Type B pancreatic cell (in vitro differentiated cells): ENCODE data around the gene FHOD1. TPM values are rescaled to one million over a fixed set of nuclear protein-coding genes. Genes with fewer than 3 reads are reported as not detected.

ENCODE experiments used
- DNase-seq: peaks from one replicate; pipeline ENCODE4 v3.0.0; 2021; ENCODE audit warnings: mixed read lengths; ENCODE audit not compliant: unreplicated experiment; ENCODE audit errors: extremely low spot score
- H3K27ac Mint-ChIP-seq: 2 replicates; pipeline ENCODE4 v1.8.0; 2021; ENCODE audit warnings: mild to moderate bottlenecking, mixed read lengths
- H3K27me3 Mint-ChIP-seq: 2 replicates; pipeline ENCODE4 v1.8.0; 2021; ENCODE audit warnings: mixed read lengths
- H3K36me3 Mint-ChIP-seq: 2 replicates; pipeline ENCODE4 v1.8.0; 2021; ENCODE audit warnings: mixed read lengths
- H3K4me1 Mint-ChIP-seq: one replicate; pipeline ENCODE4 v1.8.0; 2021; ENCODE audit warnings: mixed read lengths; ENCODE audit not compliant: unreplicated experiment
- H3K4me3 Mint-ChIP-seq: 2 replicates; pipeline ENCODE4 v1.8.0; 2021; ENCODE audit warnings: mild to moderate bottlenecking, mixed read lengths
- H3K9me3 Mint-ChIP-seq: 2 replicates; pipeline ENCODE4 v1.8.0; 2021; ENCODE audit warnings: mixed read lengths
- total RNA-seq: library from RNA; stranded (reverse); gene quantifications from 2 replicates; pipeline ENCODE4 v1.2.1, GENCODE V29; 2021; ENCODE audit warnings: low replicate concordance
- TF ChIP-seq, protein P1 (sequence below): fragments of 200-600 bp; sonication (generic); conservative IDR thresholded peaks from 2 replicates; pipeline ENCODE4 v1.5.0; 2021; ENCODE audit warnings: antibody characterized with exemption, mild to moderate bottlenecking

The FHOD1 gene
- total RNA-seq, 1 donor from 2014 or later: 34.7 TPM

DNA sequence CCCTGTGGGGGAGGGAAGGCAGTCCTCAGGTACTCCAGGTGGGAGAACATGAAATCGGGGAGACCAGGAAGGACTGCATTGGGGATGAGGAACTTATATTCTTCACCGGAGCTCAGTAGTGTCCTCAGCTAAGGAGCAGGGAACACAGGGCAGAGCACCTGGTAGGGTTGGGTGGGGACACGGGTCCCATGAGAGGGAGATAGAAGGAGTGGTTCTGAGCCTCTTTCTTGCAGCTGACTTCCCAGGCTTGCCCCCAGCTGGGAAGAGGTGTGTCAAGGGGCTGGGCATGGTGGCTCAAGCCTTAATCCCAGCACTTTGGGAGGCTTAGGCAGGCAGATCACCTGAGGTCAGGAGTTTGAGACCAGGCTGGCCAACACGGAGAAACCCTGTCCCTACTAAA is 2.1 kb downstream of the FHOD1 start:
- peak overlapping the region; percentile 89 for H3K27ac Mint-ChIP-seq
- DNase-seq: no peak
- H3K4me1 Mint-ChIP-seq: peaks cover 28% of the 10 kb centered on the region
- H3K4me3 Mint-ChIP-seq: peak overlapping the region; percentile 84
- TF ChIP-seq, protein P1, sequence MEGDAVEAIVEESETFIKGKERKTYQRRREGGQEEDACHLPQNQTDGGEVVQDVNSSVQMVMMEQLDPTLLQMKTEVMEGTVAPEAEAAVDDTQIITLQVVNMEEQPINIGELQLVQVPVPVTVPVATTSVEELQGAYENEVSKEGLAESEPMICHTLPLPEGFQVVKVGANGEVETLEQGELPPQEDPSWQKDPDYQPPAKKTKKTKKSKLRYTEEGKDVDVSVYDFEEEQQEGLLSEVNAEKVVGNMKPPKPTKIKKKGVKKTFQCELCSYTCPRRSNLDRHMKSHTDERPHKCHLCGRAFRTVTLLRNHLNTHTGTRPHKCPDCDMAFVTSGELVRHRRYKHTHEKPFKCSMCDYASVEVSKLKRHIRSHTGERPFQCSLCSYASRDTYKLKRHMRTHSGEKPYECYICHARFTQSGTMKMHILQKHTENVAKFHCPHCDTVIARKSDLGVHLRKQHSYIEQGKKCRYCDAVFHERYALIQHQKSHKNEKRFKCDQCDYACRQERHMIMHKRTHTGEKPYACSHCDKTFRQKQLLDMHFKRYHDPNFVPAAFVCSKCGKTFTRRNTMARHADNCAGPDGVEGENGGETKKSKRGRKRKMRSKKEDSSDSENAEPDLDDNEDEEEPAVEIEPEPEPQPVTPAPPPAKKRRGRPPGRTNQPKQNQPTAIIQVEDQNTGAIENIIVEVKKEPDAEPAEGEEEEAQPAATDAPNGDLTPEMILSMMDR: no peak
- no peaks in the 10 kb centered on the region for H3K36me3 Mint-ChIP-seq
- no peaks in the 10 kb centered on the region for H3K9me3 Mint-ChIP-seq
- peaks cover 22% of the 10 kb centered on the region for H3K27me3 Mint-ChIP-seq

DNA sequence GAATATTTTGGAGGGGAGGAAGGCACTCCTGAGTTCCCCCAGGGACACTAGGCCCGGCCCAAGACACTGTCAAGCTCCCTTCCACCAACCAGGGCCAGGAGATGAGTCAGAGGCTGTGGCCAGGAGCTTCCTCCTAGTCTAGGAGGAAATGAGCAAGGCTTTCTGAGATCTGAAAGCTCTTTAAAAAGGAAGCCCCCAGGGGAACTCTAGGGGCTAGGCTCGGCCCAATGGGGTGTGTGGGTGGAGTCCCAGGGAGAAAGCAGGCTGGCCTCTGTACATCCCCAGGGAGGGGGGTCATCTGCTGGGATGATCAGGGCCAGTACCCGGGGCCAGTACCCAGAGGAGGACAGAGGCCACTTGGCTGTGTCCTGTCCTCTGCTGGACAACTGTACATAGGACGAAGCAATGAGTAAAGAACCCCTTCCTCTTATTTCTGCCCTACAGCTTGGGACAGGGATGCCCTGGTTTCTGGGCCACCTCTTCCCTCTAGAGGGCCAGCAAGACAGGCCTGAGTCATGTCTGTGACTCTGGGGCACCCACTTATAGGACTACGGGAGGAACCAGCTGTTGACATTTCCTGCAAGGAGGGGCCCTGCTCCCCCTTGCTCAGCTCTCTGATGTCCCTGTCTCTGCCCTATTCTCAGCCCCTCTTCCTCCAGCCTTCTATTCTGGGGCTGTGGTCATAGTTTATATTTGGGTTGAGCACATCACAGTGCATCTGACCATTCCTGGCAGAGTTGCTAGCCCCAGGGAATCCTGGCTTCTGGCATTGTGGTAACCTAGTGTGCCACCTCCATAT is 2.7 kb downstream of the FHOD1 start:
- no peaks in the 10 kb centered on the region for H3K36me3 Mint-ChIP-seq
- peak overlapping the region; percentile 89 for H3K27ac Mint-ChIP-seq
- H3K4me1 Mint-ChIP-seq: peaks cover 22% of the 10 kb centered on the region
- H3K27me3 Mint-ChIP-seq: peaks cover 16% of the 10 kb centered on the region
- peak overlapping the region; percentile 84 for H3K4me3 Mint-ChIP-seq
- no peak for DNase-seq
- TF ChIP-seq, protein P1: no peak
- no peaks in the 10 kb centered on the region for H3K9me3 Mint-ChIP-seq

DNA sequence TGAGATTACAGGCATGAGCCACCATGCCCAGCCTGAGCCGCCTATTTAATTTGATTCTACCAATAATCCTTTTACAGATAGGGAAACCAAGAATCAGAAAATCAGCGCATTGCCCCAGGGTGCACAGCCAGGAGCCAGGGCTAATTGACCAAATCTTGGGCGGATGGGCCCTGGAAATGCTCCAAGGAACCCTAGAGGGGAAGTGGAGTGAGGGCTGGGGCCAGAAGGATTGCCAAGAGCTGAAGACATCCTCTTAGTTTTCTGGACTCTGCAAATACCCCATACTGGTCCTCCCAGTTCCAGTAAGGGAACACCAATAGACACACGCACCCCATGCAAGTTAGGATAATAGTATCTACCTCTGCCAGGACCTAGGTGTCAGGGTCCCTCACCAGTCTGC is 3.8 kb downstream of the FHOD1 start:
- Mint-ChIP-seq H3K9me3 (no peaks in the 10 kb centered on the region), H3K4me3 (no peak overlapping the region), H3K27ac (no peak overlapping the region), H3K4me1 (peaks cover 18% of the 10 kb centered on the region), H3K27me3 (peaks cover 10% of the 10 kb centered on the region), H3K36me3 (no peaks in the 10 kb centered on the region)
- TF ChIP-seq, protein P1: no peak
- no peak for DNase-seq

DNA sequence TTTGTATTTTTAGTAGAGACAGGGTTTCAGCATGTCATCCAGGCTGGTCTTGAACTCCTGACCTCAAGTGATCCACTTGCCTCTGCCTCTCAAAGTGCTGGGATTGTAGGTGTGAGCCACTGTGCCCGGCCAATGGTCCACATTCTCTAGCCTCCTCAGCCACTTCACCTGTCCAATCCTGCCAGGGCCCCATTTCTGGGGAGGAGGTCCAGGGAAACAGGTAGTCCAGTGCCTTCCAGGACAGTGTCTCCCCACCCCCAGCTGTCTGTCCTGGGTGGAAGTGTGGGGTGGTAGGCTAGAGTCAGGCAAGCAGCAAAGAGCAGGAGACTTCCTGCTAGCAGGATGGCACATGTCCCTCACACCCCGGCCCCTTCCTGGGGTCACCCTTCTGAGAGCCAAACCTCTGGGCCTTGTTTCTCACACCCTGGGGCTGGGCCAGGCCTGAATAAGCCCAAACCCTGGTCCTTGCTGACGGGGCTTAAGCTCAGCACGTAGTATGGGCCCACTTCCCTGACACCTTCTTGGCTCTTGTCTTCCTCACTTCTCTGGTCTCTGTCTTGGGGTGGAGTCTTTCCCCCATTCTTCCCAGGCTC is 5.0 kb downstream of the FHOD1 start:
- H3K27ac Mint-ChIP-seq: peak overlapping the region; percentile 97
- no peaks in the 10 kb centered on the region for H3K9me3 Mint-ChIP-seq
- H3K4me3 Mint-ChIP-seq: no peak overlapping the region
- H3K4me1 Mint-ChIP-seq: peaks cover 9% of the 10 kb centered on the region
- TF ChIP-seq, protein P1: no peak
- H3K27me3 Mint-ChIP-seq: no peaks in the 10 kb centered on the region
- peaks cover 2% of the 10 kb centered on the region for H3K36me3 Mint-ChIP-seq
- no peak for DNase-seq

DNA sequence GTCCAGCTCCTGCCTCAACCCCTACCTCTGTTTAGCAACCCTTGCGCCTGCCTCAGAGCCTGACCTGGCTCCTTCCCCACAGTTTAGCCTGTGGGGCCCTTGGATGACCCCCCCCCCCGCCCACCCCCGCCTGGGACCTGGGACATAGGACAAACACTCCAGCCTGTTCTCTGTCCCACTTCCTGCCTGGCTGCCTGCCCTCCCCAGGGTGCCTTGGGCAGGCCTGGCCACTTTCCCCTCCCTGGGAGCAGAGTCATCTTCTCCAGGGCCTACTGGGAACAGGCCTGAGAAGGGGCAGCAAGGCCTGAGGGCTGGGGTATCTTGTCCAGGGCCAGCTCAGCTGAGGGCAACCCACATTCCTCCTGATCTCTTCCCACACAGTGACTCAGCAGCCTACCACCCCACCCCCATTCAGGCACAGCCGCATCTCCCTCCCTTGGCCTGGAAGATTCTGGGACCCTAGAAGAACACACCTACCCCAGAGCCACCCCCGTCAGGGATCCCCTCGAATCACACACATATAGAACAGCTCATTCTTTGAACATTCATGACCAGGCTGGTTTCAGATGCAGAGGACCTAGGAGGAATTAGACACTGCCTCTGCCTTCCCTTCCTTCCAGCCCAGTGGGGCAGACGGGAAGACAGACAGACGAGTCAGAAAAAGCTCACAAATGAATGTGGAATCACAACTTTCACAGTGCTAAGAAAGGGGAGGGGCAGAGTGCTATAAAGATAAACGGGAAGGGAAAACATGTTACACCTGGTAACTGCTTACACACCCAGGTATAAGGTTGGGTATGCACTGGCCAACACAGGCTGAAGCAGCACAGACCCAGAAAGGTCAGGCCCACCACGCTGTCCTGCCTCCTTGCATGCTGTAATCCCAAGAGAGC is 6.0 kb downstream of the FHOD1 start:
- peaks cover 6% of the 10 kb centered on the region for H3K36me3 Mint-ChIP-seq
- peaks cover 9% of the 10 kb centered on the region for H3K4me1 Mint-ChIP-seq
- peak overlapping the region; percentile 52 for H3K4me3 Mint-ChIP-seq
- no peak for DNase-seq
- H3K27ac Mint-ChIP-seq: peak overlapping the region; percentile 97
- TF ChIP-seq, protein P1: no peak
- H3K9me3 Mint-ChIP-seq: no peaks in the 10 kb centered on the region
- no peaks in the 10 kb centered on the region for H3K27me3 Mint-ChIP-seq
